Measurements from ENCODE around the gene FAM111A. TPM values are rescaled to one million over a fixed set of nuclear protein-coding genes. Genes with fewer than 3 reads are reported as not detected.

FAM111A gene
- total RNA-seq, 1 experiment from 2014 or later = 20.1 TPM

DNA sequence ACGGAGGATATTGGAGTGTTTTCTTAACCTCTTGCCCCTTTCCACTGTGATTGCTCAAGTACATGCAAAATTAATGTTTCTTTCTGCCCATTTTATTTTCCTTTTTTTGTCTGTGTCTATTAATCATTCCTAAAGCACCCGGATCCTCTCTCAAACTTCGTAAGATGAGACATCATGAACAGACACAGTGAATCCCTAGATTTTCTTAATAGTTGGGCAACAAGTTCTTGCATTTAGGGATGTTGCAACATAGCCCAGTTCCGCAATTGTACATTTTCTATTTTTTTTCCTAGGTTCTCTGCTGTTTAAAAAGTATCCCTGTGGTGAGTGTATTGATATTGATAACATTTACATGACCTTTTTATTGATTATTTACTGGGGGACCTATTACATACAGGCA, 2.9 kb downstream of the FAM111A start:
- Histone ChIP-seq H3K27ac (ENCODE audit: insufficient read length, low read depth, low read length) (no peak overlapping the region), H4K20me1 (ENCODE audit: control insufficient read depth, insufficient read depth, insufficient read length) (no peaks in the 10 kb centered on the region), H2BK120ac (ENCODE audit: low read depth, low read length, poor library complexity, severe bottlenecking) (no peak overlapping the region), H3K23ac (ENCODE audit: insufficient read length, low read depth, low read length) (no peak overlapping the region), H2BK5ac (ENCODE audit: insufficient read length, low read length) (no peak overlapping the region), H3K23me2 (ENCODE audit: insufficient read length, low read depth, low read length, poor library complexity, severe bottlenecking) (peaks cover 6% of the 10 kb centered on the region), H3K4me2 (ENCODE audit: insufficient read depth, insufficient read length, low read length) (peak overlapping the region; percentile 74), H3K4ac (ENCODE audit: low read depth, low read length) (no peak overlapping the region), H3T11ph (ENCODE audit: low read length) (no peak overlapping the region), H2BK20ac (ENCODE audit: low read depth, low read length, poor library complexity, severe bottlenecking) (no peak overlapping the region), H2AK5ac (ENCODE audit: insufficient read length, low read length) (no peak overlapping the region), H4K5ac (ENCODE audit: insufficient read length, low read depth, low read length) (no peak overlapping the region), H3K79me1 (ENCODE audit: insufficient read depth, low read depth, low read length, poor library complexity, severe bottlenecking) (no peaks in the 10 kb centered on the region), H4K91ac (ENCODE audit: insufficient read length, low read depth, low read length) (no peak overlapping the region), H3K56ac (ENCODE audit: insufficient read length, low read depth, low read length) (no peak overlapping the region), H2AFZ (ENCODE audit: low read length) (no peak overlapping the region), H2BK15ac (ENCODE audit: low read depth, low read length) (no peak overlapping the region), H3K27me3 (ENCODE audit: insufficient read depth, low read length) (no peaks in the 10 kb centered on the region), H3K4me1 (ENCODE audit: insufficient read depth, low read length) (no peaks in the 10 kb centered on the region; the same call in 1 of the 2 replicates), H3K18ac (ENCODE audit: insufficient read length, low read depth, low read length) (no peak overlapping the region), H3K14ac (ENCODE audit: insufficient read depth, low read length) (no peak overlapping the region), H2BK12ac (ENCODE audit: insufficient read length, low read depth, low read length) (no peak overlapping the region), H3K9me3 (ENCODE audit: control insufficient read depth, low read depth, low read length) (no peaks in the 10 kb centered on the region), H4K8ac (replicated peaks; ENCODE audit: insufficient read length, low read depth, low read length) (no peak overlapping the region), H3K79me2 (ENCODE audit: insufficient read depth, low read length) (no peaks in the 10 kb centered on the region), H3K9ac (ENCODE audit: extremely low read depth, insufficient read length, low read length) (no peak overlapping the region)
- DNase-seq = no peak
- no CpG with 5 or more reads among the region's 4 CpGs for WGBS (ENCODE audit: extremely low coverage, insufficient read length, low lambda C conversion rate)
- peak overlapping the region; percentile 67 to 91 for H3K4me3 Mint-ChIP-seq
- TF ChIP-seq, protein P1, sequence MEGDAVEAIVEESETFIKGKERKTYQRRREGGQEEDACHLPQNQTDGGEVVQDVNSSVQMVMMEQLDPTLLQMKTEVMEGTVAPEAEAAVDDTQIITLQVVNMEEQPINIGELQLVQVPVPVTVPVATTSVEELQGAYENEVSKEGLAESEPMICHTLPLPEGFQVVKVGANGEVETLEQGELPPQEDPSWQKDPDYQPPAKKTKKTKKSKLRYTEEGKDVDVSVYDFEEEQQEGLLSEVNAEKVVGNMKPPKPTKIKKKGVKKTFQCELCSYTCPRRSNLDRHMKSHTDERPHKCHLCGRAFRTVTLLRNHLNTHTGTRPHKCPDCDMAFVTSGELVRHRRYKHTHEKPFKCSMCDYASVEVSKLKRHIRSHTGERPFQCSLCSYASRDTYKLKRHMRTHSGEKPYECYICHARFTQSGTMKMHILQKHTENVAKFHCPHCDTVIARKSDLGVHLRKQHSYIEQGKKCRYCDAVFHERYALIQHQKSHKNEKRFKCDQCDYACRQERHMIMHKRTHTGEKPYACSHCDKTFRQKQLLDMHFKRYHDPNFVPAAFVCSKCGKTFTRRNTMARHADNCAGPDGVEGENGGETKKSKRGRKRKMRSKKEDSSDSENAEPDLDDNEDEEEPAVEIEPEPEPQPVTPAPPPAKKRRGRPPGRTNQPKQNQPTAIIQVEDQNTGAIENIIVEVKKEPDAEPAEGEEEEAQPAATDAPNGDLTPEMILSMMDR (conservative IDR thresholded peaks at IDR 0.05) = no peak
- no peak overlapping the region for H3K27ac Mint-ChIP-seq
- H3K9me3 Mint-ChIP-seq = peaks cover 5 to 12% of the 10 kb centered on the region in 2 experiments; a peak in 3 of 5 replicates
- H3K4me1 Mint-ChIP-seq = peaks cover 25 to 40% of the 10 kb centered on the region in 2 experiments
- peaks cover 27% of the 10 kb centered on the region for H3K27me3 Mint-ChIP-seq (ENCODE audit: low read depth)
- H3K36me3 Mint-ChIP-seq (ENCODE audit: insufficient read depth in 1 of 3, low read depth in 3 of 3) = peaks cover 3 to 24% (median 11%) of the 10 kb centered on the region in 3 experiments; a peak in 5 of 7 replicates
